Esophagus squamous epithelium (tissue), 5 donors: ENCODE results near the gene LARP4B. TPM values are rescaled to one million over a fixed set of nuclear protein-coding genes. Genes with fewer than 3 reads are reported as not detected.

ENCODE experiments used
- DNase-seq: peaks from one replicate; lab custom pipeline; 2025; lab: John Stamatoyannopoulos, UW
- H3K27ac ChIP-seq, 4 donors: fragments of 200-600 bp; sonication (generic); one replicate each; pipeline ENCODE4 v1.5.1; 2016 to 2019; ENCODE audit warnings: mild to moderate bottlenecking in 1 of 4
- H3K27me3 ChIP-seq, 4 donors: fragments of 200-600 bp; sonication (generic); 1 replicate in 3 of 4; 2 replicates in 1 of 4; pipeline versions ENCODE4 v1.5.1 to v1.6.0; 2017 to 2021; ENCODE audit warnings: antibody characterized with exemption in 1 of 4
- H3K36me3 ChIP-seq, 3 donors: fragments of 200-600 bp; sonication (generic); one replicate each; pipeline ENCODE4 v1.5.1; 2016 to 2019
- H3K4me1 ChIP-seq, 3 donors: fragments of 200-600 bp; sonication (generic); one replicate each; pipeline ENCODE4 v1.5.1; 2017 to 2019
- H3K4me3 ChIP-seq, 4 donors: fragments of 200-600 bp; sonication (generic); 1 replicate in 3 of 4; 2 replicates in 1 of 4; pipeline ENCODE4 v1.5.1; 2016 to 2019; ENCODE audit warnings: mild to moderate bottlenecking in 2 of 4, moderate library complexity in 1 of 4
- H3K9me3 ChIP-seq, 3 donors: fragments of 200-600 bp; sonication (generic); one replicate each; pipeline ENCODE4 v1.5.1; 2016 to 2019
- POLR2A ChIP-seq, 4 donors: fragments of 450-650 bp; IDR thresholded peaks; one replicate each; pipeline ENCODE4 v1.6.1; 2017; ENCODE audit warnings: antibody characterized with exemption in 4 of 4, mild to moderate bottlenecking in 4 of 4, moderate library complexity in 3 of 4
- WGBS, 2 donors: methylation state at CpG; one replicate each; pipeline ENCODE4 v1.1.5; 2018; 5-methylcytosine and 5-hydroxymethylcytosine counted together
- intact Hi-C: fragments of 100-400 bp; cut with DNase I; formaldehyde crosslinking; loops from one replicate; pipeline ENCODE4 v1.15.0; 2022
- total RNA-seq, 4 donors: library from RNA; depleted of rRNA; stranded (reverse); fragments of >200 nt; gene quantifications; one replicate each; pipeline ENCODE4 v1.1.0, GENCODE V29; 2016
- TF ChIP-seq, protein P1 (sequence below), 6 experiments: fragments of 450-650 bp in 4 of 6; fragments of 200-600 bp in 2 of 6; sonication (generic) in 2 of 6; IDR thresholded peaks; one replicate each; pipeline ENCODE4 v1.5.1; 2016 to 2019; ENCODE audit warnings: antibody characterized with exemption in 6 of 6, mild to moderate bottlenecking in 4 of 6, moderate library complexity in 4 of 6
- donor health status: DM: yes; HTN: yes; CAD: no.

Gene LARP4B
- total RNA-seq, 4 donors from 2014 or later, result 32.7 to 75.5 (median 63.4) TPM

- no peaks in the 10 kb centered on the region for H3K9me3 ChIP-seq
- TF ChIP-seq, protein P1, sequence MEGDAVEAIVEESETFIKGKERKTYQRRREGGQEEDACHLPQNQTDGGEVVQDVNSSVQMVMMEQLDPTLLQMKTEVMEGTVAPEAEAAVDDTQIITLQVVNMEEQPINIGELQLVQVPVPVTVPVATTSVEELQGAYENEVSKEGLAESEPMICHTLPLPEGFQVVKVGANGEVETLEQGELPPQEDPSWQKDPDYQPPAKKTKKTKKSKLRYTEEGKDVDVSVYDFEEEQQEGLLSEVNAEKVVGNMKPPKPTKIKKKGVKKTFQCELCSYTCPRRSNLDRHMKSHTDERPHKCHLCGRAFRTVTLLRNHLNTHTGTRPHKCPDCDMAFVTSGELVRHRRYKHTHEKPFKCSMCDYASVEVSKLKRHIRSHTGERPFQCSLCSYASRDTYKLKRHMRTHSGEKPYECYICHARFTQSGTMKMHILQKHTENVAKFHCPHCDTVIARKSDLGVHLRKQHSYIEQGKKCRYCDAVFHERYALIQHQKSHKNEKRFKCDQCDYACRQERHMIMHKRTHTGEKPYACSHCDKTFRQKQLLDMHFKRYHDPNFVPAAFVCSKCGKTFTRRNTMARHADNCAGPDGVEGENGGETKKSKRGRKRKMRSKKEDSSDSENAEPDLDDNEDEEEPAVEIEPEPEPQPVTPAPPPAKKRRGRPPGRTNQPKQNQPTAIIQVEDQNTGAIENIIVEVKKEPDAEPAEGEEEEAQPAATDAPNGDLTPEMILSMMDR (IDR thresholded peaks at IDR 0.05), result no peak
- TF ChIP-seq POLR2A (IDR thresholded peaks at IDR 0.05), result no peak
- no peaks in the 10 kb centered on the region for H3K27me3 ChIP-seq
- no peak for DNase-seq
- no peaks in the 10 kb centered on the region for H3K4me1 ChIP-seq
- H3K4me3 ChIP-seq, result no peak overlapping the region
- 86 to 100% methylated on average over 6 of the region's 6 CpGs for WGBS, 2 donors
- intact Hi-C loops, result no loop called here
- no peak overlapping the region for H3K27ac ChIP-seq
- H3K36me3 ChIP-seq, result peaks cover 4 to 89% (median 15%) of the 10 kb centered on the region in 3 donors
These were observed 63.7 kb downstream of the LARP4B start for GRCh38 chr10:867807-868206.

GRCh38 chr10:866577-866941 lies 64.9 kb downstream of the LARP4B start:
- 83 to 95% methylated on average over 4 of the region's 4 CpGs for WGBS, 2 donors
- intact Hi-C loops, result no loop called here
- Histone ChIP-seq H3K27ac (no peak overlapping the region), H3K9me3 (no peaks in the 10 kb centered on the region), H3K4me3 (no peak overlapping the region), H3K27me3 (no peaks in the 10 kb centered on the region), H3K4me1 (no peaks in the 10 kb centered on the region), H3K36me3 (peaks cover 4 to 89% (median 15%) of the 10 kb centered on the region in 3 donors)
- no peak for TF ChIP-seq POLR2A (IDR thresholded peaks at IDR 0.05)
- DNase-seq, result no peak

- Histone ChIP-seq H3K36me3 (peaks cover 4 to 89% (median 11%) of the 10 kb centered on the region in 3 donors), H3K4me1 (no peaks in the 10 kb centered on the region), H3K4me3 (no peak overlapping the region), H3K27ac (no peak overlapping the region), H3K9me3 (no peaks in the 10 kb centered on the region), H3K27me3 (no peaks in the 10 kb centered on the region)
- no peak for DNase-seq
- TF ChIP-seq, protein P1 (IDR thresholded peaks at IDR 0.05), result no peak
- no peak for TF ChIP-seq POLR2A (IDR thresholded peaks at IDR 0.05)
- 93 to 97% methylated on average over 7 to 8 of the region's 8 CpGs for WGBS, 2 donors
- intact Hi-C loops, result no loop called here
These were observed 65.5 kb downstream of the LARP4B start for GRCh38 chr10:865924-866576.

DNA sequence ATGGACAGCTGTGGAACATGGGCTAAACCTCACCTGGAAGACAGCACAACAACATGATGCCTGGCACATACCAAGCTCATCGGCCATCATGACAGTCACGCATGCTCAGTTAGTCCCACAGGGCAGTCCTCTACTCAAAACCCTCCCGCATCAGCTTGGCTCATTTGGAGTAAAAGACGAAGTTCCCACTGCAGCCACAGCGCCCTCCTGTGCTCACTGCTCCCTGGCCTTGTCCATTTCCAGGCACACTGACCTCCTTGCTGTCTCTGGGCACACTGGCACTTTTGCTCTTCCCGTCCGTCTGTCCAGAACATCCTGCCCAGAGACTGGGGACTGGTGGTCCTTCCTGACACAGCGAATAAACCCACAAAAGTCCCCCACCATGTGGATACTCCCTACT lies 66.2 kb downstream of the LARP4B start:
- H3K9me3 ChIP-seq, result no peaks in the 10 kb centered on the region
- peaks cover 4 to 89% (median 11%) of the 10 kb centered on the region in 3 donors for H3K36me3 ChIP-seq
- intact Hi-C loops, result no loop called here
- H3K4me3 ChIP-seq, result no peak overlapping the region
- H3K27ac ChIP-seq, result no peak overlapping the region
- WGBS, 2 donors, result 88 to 97% methylated on average over 6 to 8 of the region's 8 CpGs
- H3K4me1 ChIP-seq, result no peaks in the 10 kb centered on the region
- TF ChIP-seq, protein P1 (IDR thresholded peaks at IDR 0.05), result no peak
- TF ChIP-seq POLR2A (IDR thresholded peaks at IDR 0.05), result no peak
- no peaks in the 10 kb centered on the region for H3K27me3 ChIP-seq
- DNase-seq, result no peak

DNA sequence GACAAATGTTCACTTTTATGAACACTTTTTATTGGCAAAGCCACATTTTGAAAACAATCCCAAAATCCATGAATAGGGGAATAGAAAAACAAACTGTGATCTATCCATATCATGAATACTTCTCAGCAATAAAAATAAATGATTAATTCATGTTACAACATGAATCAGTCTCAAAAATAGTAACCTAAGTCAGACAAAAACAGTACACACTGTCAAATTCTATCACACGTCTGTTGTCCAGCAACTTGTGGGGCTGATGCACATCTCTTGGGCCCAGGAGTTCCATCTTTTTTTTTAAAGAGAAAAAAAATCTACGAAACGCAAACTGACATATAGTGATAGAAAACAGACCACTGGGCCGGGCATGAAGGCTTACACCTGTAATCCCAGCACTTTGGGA lies 71.0 kb downstream of the LARP4B start:
- H3K4me3 ChIP-seq, result no peak overlapping the region
- no peak overlapping the region for H3K27ac ChIP-seq
- H3K36me3 ChIP-seq, result peaks cover 4 to 98% (median 11%) of the 10 kb centered on the region in 3 donors
- no peaks in the 10 kb centered on the region for H3K9me3 ChIP-seq
- intact Hi-C loops, result no loop called here
- DNase-seq, result no peak
- no peaks in the 10 kb centered on the region for H3K4me1 ChIP-seq
- TF ChIP-seq, protein P1 (IDR thresholded peaks at IDR 0.05), result no peak
- TF ChIP-seq POLR2A (IDR thresholded peaks at IDR 0.05), result no peak
- 84 to 91% methylated on average over 4 of the region's 4 CpGs for WGBS, 2 donors
- no peaks in the 10 kb centered on the region for H3K27me3 ChIP-seq
